ENCODE data around the gene SLC10A1. TPM values are rescaled to one million over a fixed set of nuclear protein-coding genes. Genes with fewer than 3 reads are reported as not detected.

The SLC10A1 gene
- total RNA-seq, 1 experiment from 2014 or later: not detected

GRCh38 chr14:69828879-69829278 is 31.8 kb upstream of the SLC10A1 start:
- TF ChIP-seq YY1 (IDR thresholded peaks at IDR 0.05; ENCODE audit: extremely low read depth, insufficient replicate concordance, low read depth, low read length) (no peak), CTCF (IDR thresholded peaks at IDR 0.05 in 2 of 3, conservative IDR thresholded peaks at IDR 0.05 in 1 of 3; ENCODE audit: borderline replicate concordance in 1 of 3, insufficient read depth in 1 of 3, low read depth in 2 of 3, low read length in 2 of 3) (no peak), REST (IDR thresholded peaks at IDR 0.05; ENCODE audit: low read depth) (no peak), EZH2 (IDR thresholded peaks at IDR 0.05) (no peak), SRF (IDR thresholded peaks at IDR 0.05; ENCODE audit: low read depth) (no peak), POLR2AphosphoS5 (IDR thresholded peaks at IDR 0.05; ENCODE audit: low read depth, low read length) (no peak), MAX (IDR thresholded peaks at IDR 0.05) (no peak), ELF1 (IDR thresholded peaks at IDR 0.05; ENCODE audit: borderline replicate concordance, low read depth) (no peak), SIN3A (IDR thresholded peaks at IDR 0.05; ENCODE audit: low read depth) (no peak), RAD21 (IDR thresholded peaks at IDR 0.05; ENCODE audit: low read depth) (no peak), FOSL1 (IDR thresholded peaks at IDR 0.05; ENCODE audit: low read depth) (no peak), CEBPB (IDR thresholded peaks at IDR 0.05; ENCODE audit: low read depth) (no peak), EZH2phosphoT487 (IDR thresholded peaks at IDR 0.05; ENCODE audit: borderline replicate concordance) (no peak), ZFX (IDR thresholded peaks at IDR 0.05) (no peak), ATF3 (IDR thresholded peaks at IDR 0.05) (no peak), POLR2A (IDR thresholded peaks at IDR 0.05; ENCODE audit: borderline replicate concordance, extremely low read depth, insufficient read depth, insufficient read length) (no peak)
- TF ChIP-seq, protein P1, sequence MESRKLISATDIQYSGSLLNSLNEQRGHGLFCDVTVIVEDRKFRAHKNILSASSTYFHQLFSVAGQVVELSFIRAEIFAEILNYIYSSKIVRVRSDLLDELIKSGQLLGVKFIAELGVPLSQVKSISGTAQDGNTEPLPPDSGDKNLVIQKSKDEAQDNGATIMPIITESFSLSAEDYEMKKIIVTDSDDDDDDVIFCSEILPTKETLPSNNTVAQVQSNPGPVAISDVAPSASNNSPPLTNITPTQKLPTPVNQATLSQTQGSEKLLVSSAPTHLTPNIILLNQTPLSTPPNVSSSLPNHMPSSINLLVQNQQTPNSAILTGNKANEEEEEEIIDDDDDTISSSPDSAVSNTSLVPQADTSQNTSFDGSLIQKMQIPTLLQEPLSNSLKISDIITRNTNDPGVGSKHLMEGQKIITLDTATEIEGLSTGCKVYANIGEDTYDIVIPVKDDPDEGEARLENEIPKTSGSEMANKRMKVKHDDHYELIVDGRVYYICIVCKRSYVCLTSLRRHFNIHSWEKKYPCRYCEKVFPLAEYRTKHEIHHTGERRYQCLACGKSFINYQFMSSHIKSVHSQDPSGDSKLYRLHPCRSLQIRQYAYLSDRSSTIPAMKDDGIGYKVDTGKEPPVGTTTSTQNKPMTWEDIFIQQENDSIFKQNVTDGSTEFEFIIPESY (IDR thresholded peaks at IDR 0.05; ENCODE audit: extremely low read depth, insufficient replicate concordance, low read length): no peak
- Histone ChIP-seq H3K9me3 (ENCODE audit: control insufficient read depth in 1 of 2, insufficient read depth in 1 of 2, low read depth in 1 of 2, low read length in 2 of 2) (no peaks in the 10 kb centered on the region), H4K20me1 (ENCODE audit: insufficient read depth) (no peaks in the 10 kb centered on the region), H3K4me3 (replicated peaks in 1 of 2; ENCODE audit: low read depth in 1 of 2, low read length in 2 of 2) (no peak overlapping the region), H3K36me3 (ENCODE audit: control insufficient read depth in 1 of 2, insufficient read depth in 2 of 2, low read length in 2 of 2) (no peaks in the 10 kb centered on the region), H3K9me2 (ENCODE audit: insufficient read depth) (no peaks in the 10 kb centered on the region), H3K27ac (ENCODE audit: low read depth, low read length) (no peak overlapping the region), H3K9ac (ENCODE audit: low read length) (no peak overlapping the region), H3K79me2 (ENCODE audit: insufficient read depth, low read length) (no peaks in the 10 kb centered on the region), H2AFZ (ENCODE audit: low read depth, low read length, poor library complexity, severe bottlenecking) (no peak overlapping the region), H3K4me2 (ENCODE audit: low read length) (no peak overlapping the region), H3K4me1 (ENCODE audit: control insufficient read depth in 1 of 2, insufficient read depth in 2 of 2, low read length in 2 of 2) (peaks cover 0 to 6% of the 10 kb centered on the region in 2 experiments; a peak in 2 of 4 replicates), H3K27me3 (ENCODE audit: insufficient read depth, low read length) (no peaks in the 10 kb centered on the region)
- DNase-seq (ENCODE audit: low read depth, low spot score): no peak
- no TSS peak for BruUV-seq (replicated peaks)
- ATAC-seq: no peak
- intact Hi-C loops (cut with micrococcal nuclease): no loop called here
- CTCF ChIA-PET: interaction anchor here (1.4 kb wide), 1 partner anchor 199 kb away, joined by 3 read pairs; no protein-coding TSS in a partner anchor
- POLR2A ChIA-PET: no interaction called here
- RAD21 ChIA-PET (ENCODE audit: low non-redundant PET in 1 of 2, low total read pairs in 2 of 2, uncharacterized antibody in 2 of 2, unreplicated experiment in 2 of 2): no interaction called here

Data from HCT116 (cell line).